Subcutaneous adipose tissue (tissue), 4 donors: ENCODE data around the gene DAZAP1. TPM values are rescaled to one million over a fixed set of nuclear protein-coding genes. Genes with fewer than 3 reads are reported as not detected.

ENCODE experiments used
- total RNA-seq, 4 donors: library from RNA; depleted of rRNA; stranded (reverse); fragments of >200 nt; gene quantifications; one replicate each; pipeline ENCODE4 v1.1.0, GENCODE V29; 2016
- TF ChIP-seq, protein P1 (sequence below): fragments of 450-650 bp; IDR thresholded peaks from one replicate; pipeline ENCODE4 v1.5.1; 2016; ENCODE audit warnings: low read depth, mild to moderate bottlenecking, control low read depth, antibody characterized with exemption, moderate library complexity

The DAZAP1 gene
- total RNA-seq, 4 donors from 2014 or later, result 25.8 to 46.7 (median 33.6) TPM

DNA sequence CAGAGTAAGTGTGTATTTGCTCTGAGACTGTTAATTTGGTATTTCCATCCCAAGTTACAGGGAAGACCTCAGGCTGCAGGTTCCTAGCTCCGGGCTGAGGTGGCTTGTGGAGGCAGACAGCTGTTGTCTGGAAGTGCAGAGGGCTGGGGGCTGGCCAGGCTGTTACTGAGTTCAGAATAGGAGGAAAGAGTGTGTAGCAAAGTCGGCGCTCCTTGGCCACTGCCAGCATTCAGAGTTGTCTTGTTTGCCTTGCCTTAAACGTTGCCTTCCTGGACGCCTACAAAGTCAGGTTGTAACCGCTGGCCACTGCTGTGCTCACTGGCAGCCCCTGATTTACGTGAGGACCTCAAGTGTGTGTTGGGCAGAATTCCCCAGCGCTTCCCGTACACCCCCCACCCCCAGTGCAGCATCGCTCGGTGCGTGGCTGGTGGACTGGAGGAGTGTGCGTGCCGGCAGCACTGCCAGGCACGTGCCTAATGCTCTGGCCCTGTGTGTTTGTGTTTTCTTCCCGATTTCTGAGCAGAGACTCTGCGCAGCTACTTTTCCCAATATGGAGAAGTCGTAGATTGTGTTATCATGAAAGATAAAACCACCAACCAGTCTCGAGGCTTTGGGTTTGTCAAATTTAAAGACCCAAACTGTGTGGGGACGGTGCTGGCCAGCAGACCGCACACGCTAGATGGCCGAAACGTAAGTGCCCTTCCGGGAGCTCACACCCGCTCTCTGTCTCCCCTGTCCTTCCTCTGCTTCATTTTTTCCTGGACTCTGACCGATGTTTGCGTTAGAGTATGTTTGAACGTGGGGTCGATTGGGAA is 10.5 kb downstream of the DAZAP1 start:
- TF ChIP-seq, protein P1, sequence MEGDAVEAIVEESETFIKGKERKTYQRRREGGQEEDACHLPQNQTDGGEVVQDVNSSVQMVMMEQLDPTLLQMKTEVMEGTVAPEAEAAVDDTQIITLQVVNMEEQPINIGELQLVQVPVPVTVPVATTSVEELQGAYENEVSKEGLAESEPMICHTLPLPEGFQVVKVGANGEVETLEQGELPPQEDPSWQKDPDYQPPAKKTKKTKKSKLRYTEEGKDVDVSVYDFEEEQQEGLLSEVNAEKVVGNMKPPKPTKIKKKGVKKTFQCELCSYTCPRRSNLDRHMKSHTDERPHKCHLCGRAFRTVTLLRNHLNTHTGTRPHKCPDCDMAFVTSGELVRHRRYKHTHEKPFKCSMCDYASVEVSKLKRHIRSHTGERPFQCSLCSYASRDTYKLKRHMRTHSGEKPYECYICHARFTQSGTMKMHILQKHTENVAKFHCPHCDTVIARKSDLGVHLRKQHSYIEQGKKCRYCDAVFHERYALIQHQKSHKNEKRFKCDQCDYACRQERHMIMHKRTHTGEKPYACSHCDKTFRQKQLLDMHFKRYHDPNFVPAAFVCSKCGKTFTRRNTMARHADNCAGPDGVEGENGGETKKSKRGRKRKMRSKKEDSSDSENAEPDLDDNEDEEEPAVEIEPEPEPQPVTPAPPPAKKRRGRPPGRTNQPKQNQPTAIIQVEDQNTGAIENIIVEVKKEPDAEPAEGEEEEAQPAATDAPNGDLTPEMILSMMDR, result no peak

DNA sequence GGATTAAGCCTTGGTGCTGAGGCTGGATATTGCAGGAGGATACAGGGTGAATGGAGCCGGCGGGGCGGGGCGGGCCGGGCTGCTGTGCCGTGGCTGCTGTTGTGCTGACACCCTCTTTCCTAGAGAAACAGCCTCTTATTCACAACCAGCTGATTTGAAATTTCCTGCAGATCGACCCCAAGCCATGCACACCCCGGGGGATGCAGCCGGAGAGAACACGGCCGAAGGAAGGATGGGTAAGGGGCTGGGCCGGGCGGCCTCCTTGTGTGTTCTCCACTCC is 11.1 kb downstream of the DAZAP1 start:
- TF ChIP-seq, protein P1, result no peak

DNA sequence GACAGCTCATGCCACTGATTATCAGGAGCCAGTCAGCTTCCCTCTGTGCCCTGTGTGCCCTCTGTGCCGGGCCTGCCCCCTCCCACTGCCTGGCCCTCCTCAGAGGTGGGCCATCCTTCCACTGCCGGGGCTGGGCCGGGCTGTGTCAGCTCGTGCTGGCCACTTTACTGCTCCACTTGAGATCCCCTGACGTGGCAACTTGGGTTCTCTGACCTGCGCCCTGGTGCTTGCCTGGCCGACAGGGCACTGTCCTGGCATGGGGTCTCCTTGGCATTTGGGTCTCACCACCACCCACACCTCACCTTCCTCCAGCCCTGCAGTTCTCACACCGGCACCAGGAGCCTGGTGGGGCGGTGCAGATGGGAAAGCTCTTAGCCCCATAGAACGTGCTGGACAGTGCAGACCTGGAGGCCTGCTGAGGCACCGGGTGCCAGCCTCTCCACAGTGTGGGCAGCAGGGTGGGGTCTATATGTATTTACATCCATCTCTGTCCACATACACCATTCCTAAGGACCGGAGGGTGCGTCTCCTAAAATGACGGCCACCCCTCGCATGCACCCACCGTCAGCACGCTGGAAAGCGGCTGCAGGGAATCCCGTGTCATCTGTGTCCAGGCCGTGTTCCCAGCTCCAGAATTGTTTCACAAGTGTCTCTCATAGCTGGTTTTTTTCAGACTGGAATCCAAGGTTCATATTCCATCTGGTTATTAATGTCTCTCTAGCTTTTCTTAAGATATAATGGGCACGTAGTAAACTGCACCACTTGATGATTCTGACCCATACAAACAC is 11.8 kb downstream of the DAZAP1 start:
- TF ChIP-seq, protein P1, result no peak

DNA sequence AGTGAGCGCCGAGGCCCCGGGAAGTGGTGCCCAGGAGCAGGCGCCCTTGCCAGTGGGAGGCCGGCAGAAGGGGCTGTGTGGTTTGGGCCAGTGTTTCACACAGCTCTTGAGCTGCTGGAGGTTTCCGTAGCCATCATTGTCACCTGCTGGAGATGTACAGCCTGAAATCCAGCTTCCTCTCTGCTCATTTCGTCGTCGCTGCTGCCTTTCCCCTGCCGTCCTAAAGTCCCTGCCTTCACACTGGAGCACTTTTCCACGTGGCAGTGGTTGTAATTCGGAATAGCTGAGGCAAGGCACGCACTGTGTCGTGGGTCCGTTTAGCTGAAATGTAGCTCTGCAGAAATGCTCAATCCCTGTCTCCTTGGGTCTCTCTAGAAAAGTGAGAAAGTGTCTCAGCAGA is 13.2 kb downstream of the DAZAP1 start:
- TF ChIP-seq, protein P1, result no peak

DNA sequence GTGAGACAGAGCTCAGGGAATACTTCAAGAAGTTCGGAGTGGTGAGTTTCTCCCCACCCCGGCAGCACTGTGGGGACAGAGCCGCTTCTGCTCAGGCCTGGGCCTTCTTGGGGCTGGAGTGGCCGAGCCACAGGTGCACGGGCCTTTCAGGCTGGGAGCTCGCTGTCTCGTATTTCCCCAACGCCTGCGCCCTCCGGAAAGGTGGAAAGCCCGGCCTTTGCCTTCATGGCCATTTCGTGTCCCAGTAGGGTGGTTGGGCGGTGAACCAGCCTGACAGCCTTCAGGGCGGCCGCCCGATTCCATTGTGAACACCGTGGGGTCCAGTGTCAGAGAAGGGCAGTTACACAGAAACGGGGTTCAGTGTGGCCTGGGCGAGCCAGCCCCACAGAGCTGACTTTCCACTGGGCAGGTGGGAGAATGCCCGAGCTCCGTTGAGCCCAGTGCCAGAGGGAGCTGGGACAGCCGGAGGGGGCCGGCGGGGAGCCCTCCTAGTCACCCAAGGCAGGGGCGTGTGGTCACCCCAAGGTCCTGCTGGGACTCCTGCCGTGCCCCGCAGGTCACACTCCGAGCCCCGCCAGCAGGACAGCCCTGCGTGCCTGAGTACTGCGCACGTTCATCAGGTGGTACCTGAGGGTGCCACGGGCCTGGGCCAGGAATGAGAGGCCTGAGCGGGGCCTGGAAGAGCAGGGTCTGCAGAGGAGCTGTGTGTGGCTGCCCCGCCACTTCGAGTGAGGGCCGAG is 14.0 kb downstream of the DAZAP1 start:
- TF ChIP-seq, protein P1, result no peak

DNA sequence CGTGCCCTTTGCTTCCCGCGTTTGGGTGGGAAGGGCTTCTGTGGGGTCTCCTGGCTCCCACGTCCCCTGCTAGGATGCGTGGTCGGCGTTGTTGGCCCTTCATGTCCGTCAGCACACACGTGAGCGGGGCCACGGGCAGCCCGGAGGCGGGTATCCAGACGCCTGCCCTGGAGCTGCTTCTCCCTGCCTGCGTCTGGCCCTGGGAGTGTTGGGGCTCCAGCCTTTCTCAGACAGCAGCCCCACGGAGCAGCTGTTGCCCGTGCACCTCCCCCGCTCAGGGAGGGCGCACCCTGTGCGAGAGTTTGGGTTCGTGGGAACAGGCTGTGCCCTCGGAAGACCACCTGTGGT is 14.5 kb downstream of the DAZAP1 start:
- TF ChIP-seq, protein P1, result no peak

DNA sequence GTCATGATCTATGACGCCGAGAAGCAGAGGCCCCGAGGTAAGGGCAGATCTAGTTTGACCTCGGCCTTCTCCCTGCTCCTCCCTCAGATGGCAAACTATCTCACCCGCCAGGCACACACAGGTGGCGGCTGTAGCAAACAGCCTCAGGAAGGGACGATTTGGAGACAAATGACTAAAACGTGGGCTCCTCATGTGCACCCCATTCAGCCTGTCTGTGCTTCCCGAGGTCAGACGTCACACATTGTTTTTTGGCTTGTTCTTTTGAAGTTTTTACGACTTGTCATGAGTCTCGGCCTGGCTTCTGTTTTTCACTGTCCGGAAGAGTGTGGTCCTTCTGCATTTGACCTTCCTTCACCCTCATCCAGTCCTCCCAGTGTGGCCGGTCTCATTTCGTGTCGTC is 15.0 kb downstream of the DAZAP1 start:
- TF ChIP-seq, protein P1, result no peak
